HEK293 (cell line): Measurements from ENCODE around the gene HYAL3.
"Not testable (repeated sequence)": the region's sequence is repeated elsewhere in the genome, so short reads cannot be mapped to it uniquely, and the experiment has no call there.

Experiments used
- CTCF ChIA-PET: fragments of 350-600 bp; formaldehyde crosslinking; extraction: SDS; loops from one replicate; lab custom pipeline; 2021; ENCODE audit warnings: antibody characterized with exemption; lab: Yijun Ruan, JAX
- POLR2A ChIA-PET: fragments of 300-600 bp; formaldehyde crosslinking; extraction: SDS; loops from one replicate; lab custom pipeline; 2020; ENCODE audit warnings: antibody characterized with exemption, inconsistent platforms; lab: Yijun Ruan, JAX
- H3K27ac ChIP-seq: fragments of 200-500 bp; sonication (Bioruptor generic); 2 replicates; pipeline ENCODE4 v1.5.1; 2014; ENCODE audit warnings: low read depth, low read length, control low read depth, inconsistent platforms; ENCODE audit errors: extremely low read depth
- H3K36me3 ChIP-seq, 2 experiments: fragments of 200-500 bp in 1 of 2; sonication (Bioruptor generic) in 1 of 2; 1 replicate in 1 of 2; 2 replicates in 1 of 2; pipeline ENCODE4 v1.5.1; 2014 to 2017; ENCODE audit warnings: inconsistent platforms in 2 of 2, low read length in 2 of 2; ENCODE audit not compliant: control insufficient read depth in 2 of 2, insufficient read depth in 1 of 2
- H3K4me1 ChIP-seq: fragments of 200-500 bp; sonication (Bioruptor generic); 2 replicates; pipeline ENCODE4 v1.5.1; 2014; ENCODE audit warnings: mild to moderate bottlenecking, low read length, inconsistent platforms; ENCODE audit not compliant: control insufficient read depth, insufficient read depth
- H3K4me3 ChIP-seq: 2 replicates; pipeline ENCODE4 v1.5.1; 2011; ENCODE audit warnings: low read depth, mild to moderate bottlenecking, control low read depth, low read length, moderate library complexity
- H3K9me3 ChIP-seq: fragments of 200-500 bp; sonication (Bioruptor generic); 2 replicates; pipeline ENCODE4 v1.5.1; 2014; ENCODE audit warnings: low read depth, low read length, inconsistent platforms; ENCODE audit not compliant: control insufficient read depth, insufficient read depth
- IKZF3 ChIP-seq: fragments of 450-650 bp; IDR thresholded peaks from 2 replicates; pipeline ENCODE4 v1.5.0; 2018; ENCODE audit warnings: missing biosample characterization, mild to moderate bottlenecking, missing genetic modification characterization, moderate library complexity
- SALL2 ChIP-seq: fragments of 450-650 bp; formaldehyde crosslinking; IDR thresholded peaks from 2 replicates; pipeline ENCODE4 v1.5.0; 2017; ENCODE audit warnings: missing biosample characterization, mild to moderate bottlenecking, missing genetic modification characterization, borderline replicate concordance
- ZBTB1 ChIP-seq: fragments of 450-650 bp; formaldehyde crosslinking; IDR thresholded peaks from 2 replicates; pipeline ENCODE4 v1.5.1; 2016; ENCODE audit warnings: missing biosample characterization, missing genetic modification characterization
- ZBTB6 ChIP-seq: fragments of 450-650 bp; formaldehyde crosslinking; IDR thresholded peaks from 2 replicates; pipeline ENCODE4 v1.5.1; 2017; ENCODE audit warnings: missing biosample characterization, missing genetic modification characterization
- ZNF19 ChIP-seq: fragments of 450-650 bp; formaldehyde crosslinking; IDR thresholded peaks from 2 replicates; pipeline ENCODE4; 2016; ENCODE audit warnings: missing biosample characterization, missing genetic modification characterization, low read depth
- ZNF2 ChIP-seq: fragments of 450-650 bp; formaldehyde crosslinking; IDR thresholded peaks from 2 replicates; pipeline ENCODE4 v1.5.1; 2016; ENCODE audit warnings: missing biosample characterization, missing genetic modification characterization
- ZNF292 ChIP-seq: fragments of 450-650 bp; formaldehyde crosslinking; IDR thresholded peaks from 2 replicates; pipeline ENCODE4 v1.5.1; 2016; ENCODE audit warnings: low read depth, missing biosample characterization, missing genetic modification characterization, borderline replicate concordance
- ZNF558 ChIP-seq: fragments of 450-650 bp; formaldehyde crosslinking; IDR thresholded peaks from 2 replicates; pipeline ENCODE4 v1.5.1; 2016; ENCODE audit warnings: missing biosample characterization, missing genetic modification characterization
- ZNF600 ChIP-seq: fragments of 450-650 bp; formaldehyde crosslinking; IDR thresholded peaks from 2 replicates; pipeline ENCODE4 v1.5.1; 2016; ENCODE audit warnings: missing biosample characterization, missing genetic modification characterization
- ZNF677 ChIP-seq: fragments of 450-650 bp; IDR thresholded peaks from 2 replicates; pipeline ENCODE4 v1.5.0; 2018; ENCODE audit warnings: missing biosample characterization, mild to moderate bottlenecking, missing genetic modification characterization, moderate library complexity
- ZNF76 ChIP-seq: fragments of 450-650 bp; formaldehyde crosslinking; IDR thresholded peaks from 2 replicates; pipeline ENCODE4; 2016; ENCODE audit warnings: low read depth, missing biosample characterization, missing genetic modification characterization, borderline replicate concordance
- ZNF777 ChIP-seq: fragments of 450-650 bp; formaldehyde crosslinking; IDR thresholded peaks from 2 replicates; pipeline ENCODE4 v1.5.1; 2017; ENCODE audit warnings: missing biosample characterization, missing genetic modification characterization, borderline replicate concordance
- ZSCAN16 ChIP-seq: fragments of 450-650 bp; formaldehyde crosslinking; IDR thresholded peaks from 2 replicates; pipeline ENCODE4 v1.5.1; 2016; ENCODE audit warnings: missing biosample characterization, missing genetic modification characterization

Gene HYAL3

GRCh38 chr3:50287262-50287661 lies 11.9 kb downstream of the HYAL3 start:
- ChIA-PET POLR2A (no interaction called here), CTCF (interaction anchor here (1.2 kb wide), 1 partner anchor 12 kb away, joined by 3 read pairs; no protein-coding TSS in a partner anchor)
- H3K4me3 ChIP-seq: no peak overlapping the region
- TF ChIP-seq ZNF777 (tag by site-specific recombination) (no peak), IKZF3 (tag by site-specific recombination) (no peak), ZBTB1 (no peak), ZBTB6 (tag by site-specific recombination) (no peak), SALL2 (tag by site-specific recombination) (no peak), ZNF292 (tag by site-specific recombination) (no peak), ZNF677 (tag by site-specific recombination) (no peak), ZNF558 (tag by site-specific recombination) (no peak), ZNF2 (no peak), ZNF600 (tag by site-specific recombination) (no peak)
- peaks cover 0 to 46% of the 10 kb centered on the region in 2 experiments; a peak in 1 of 3 replicates for H3K36me3 ChIP-seq
- H3K9me3 ChIP-seq: no peaks in the 10 kb centered on the region
- H3K27ac ChIP-seq: no peak overlapping the region
- no peaks in the 10 kb centered on the region for H3K4me1 ChIP-seq

GRCh38 chr3:50286322-50287227 lies 12.6 kb downstream of the HYAL3 start:
- Histone ChIP-seq H3K27ac (no peak overlapping the region), H3K9me3 (no peaks in the 10 kb centered on the region), H3K36me3 (peaks cover 0 to 46% of the 10 kb centered on the region in 2 experiments; a peak in 1 of 3 replicates), H3K4me1 (no peaks in the 10 kb centered on the region), H3K4me3 (no peak overlapping the region)
- TF ChIP-seq ZNF19 (no peak), ZSCAN16 (tag by site-specific recombination) (no peak)
- POLR2A ChIA-PET: no interaction called here
- CTCF ChIA-PET: no interaction called here

- H3K4me1 ChIP-seq, CTCF ChIA-PET, H3K4me3 ChIP-seq, H3K9me3 ChIP-seq, H3K27ac ChIP-seq: not testable (repeated sequence)
- peaks cover 0 to 30% of the 10 kb centered on the region in 2 experiments; a peak in 1 of 3 replicates for H3K36me3 ChIP-seq
- POLR2A ChIA-PET: interaction anchor here (0.6 to 1.1 kb wide), 3 partner anchors 13 to 49 kb away, joined by 3 to 8 read pairs (median 4); no protein-coding TSS in a partner anchor
Measured at GRCh38 chr3:50284121-50284520, 15.1 kb downstream of the HYAL3 start.

- Histone ChIP-seq H3K27ac (no peak overlapping the region), H3K9me3 (no peaks in the 10 kb centered on the region), H3K4me1 (no peaks in the 10 kb centered on the region), H3K36me3 (no peaks in the 10 kb centered on the region), H3K4me3 (no peak overlapping the region)
- ChIA-PET POLR2A (interaction anchor here (0.8 to 1.4 kb wide), 5 partner anchors 15 to 76 kb away, joined by 3 to 5 read pairs (median 4); partner anchors contain the start of genes HYAL3 and NAA80), CTCF (interaction anchor here (0.6 to 3.9 kb wide), 6 partner anchors 23 to 1333 kb away, joined by 3 to 18 read pairs (median 6); no protein-coding TSS in a partner anchor)
- no peak for TF ChIP-seq ZNF76 (tag by site-specific recombination)
Measured at GRCh38 chr3:50279255-50280016, 19.8 kb downstream of the HYAL3 start.
